ENCODE measurements around the gene CNTN4.

The CNTN4 gene

GRCh38 chr3:2544718-2545117 lies 446.1 kb downstream of the CNTN4 start:
- no peak for DNase-seq (ENCODE audit: low read depth in 1 of 2, low spot score in 1 of 2)
- TF ChIP-seq POLR2AphosphoS5 (IDR thresholded peaks at IDR 0.05; ENCODE audit: low read depth): no peak
- TF ChIP-seq, protein P1, sequence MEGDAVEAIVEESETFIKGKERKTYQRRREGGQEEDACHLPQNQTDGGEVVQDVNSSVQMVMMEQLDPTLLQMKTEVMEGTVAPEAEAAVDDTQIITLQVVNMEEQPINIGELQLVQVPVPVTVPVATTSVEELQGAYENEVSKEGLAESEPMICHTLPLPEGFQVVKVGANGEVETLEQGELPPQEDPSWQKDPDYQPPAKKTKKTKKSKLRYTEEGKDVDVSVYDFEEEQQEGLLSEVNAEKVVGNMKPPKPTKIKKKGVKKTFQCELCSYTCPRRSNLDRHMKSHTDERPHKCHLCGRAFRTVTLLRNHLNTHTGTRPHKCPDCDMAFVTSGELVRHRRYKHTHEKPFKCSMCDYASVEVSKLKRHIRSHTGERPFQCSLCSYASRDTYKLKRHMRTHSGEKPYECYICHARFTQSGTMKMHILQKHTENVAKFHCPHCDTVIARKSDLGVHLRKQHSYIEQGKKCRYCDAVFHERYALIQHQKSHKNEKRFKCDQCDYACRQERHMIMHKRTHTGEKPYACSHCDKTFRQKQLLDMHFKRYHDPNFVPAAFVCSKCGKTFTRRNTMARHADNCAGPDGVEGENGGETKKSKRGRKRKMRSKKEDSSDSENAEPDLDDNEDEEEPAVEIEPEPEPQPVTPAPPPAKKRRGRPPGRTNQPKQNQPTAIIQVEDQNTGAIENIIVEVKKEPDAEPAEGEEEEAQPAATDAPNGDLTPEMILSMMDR (IDR thresholded peaks at IDR 0.05; ENCODE audit: insufficient read depth, low read length): no peak
- no peak for TF ChIP-seq SPI1 (IDR thresholded peaks at IDR 0.05; ENCODE audit: borderline replicate concordance, low read depth)
- TF ChIP-seq, protein P2, sequence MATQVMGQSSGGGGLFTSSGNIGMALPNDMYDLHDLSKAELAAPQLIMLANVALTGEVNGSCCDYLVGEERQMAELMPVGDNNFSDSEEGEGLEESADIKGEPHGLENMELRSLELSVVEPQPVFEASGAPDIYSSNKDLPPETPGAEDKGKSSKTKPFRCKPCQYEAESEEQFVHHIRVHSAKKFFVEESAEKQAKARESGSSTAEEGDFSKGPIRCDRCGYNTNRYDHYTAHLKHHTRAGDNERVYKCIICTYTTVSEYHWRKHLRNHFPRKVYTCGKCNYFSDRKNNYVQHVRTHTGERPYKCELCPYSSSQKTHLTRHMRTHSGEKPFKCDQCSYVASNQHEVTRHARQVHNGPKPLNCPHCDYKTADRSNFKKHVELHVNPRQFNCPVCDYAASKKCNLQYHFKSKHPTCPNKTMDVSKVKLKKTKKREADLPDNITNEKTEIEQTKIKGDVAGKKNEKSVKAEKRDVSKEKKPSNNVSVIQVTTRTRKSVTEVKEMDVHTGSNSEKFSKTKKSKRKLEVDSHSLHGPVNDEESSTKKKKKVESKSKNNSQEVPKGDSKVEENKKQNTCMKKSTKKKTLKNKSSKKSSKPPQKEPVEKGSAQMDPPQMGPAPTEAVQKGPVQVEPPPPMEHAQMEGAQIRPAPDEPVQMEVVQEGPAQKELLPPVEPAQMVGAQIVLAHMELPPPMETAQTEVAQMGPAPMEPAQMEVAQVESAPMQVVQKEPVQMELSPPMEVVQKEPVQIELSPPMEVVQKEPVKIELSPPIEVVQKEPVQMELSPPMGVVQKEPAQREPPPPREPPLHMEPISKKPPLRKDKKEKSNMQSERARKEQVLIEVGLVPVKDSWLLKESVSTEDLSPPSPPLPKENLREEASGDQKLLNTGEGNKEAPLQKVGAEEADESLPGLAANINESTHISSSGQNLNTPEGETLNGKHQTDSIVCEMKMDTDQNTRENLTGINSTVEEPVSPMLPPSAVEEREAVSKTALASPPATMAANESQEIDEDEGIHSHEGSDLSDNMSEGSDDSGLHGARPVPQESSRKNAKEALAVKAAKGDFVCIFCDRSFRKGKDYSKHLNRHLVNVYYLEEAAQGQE (IDR thresholded peaks at IDR 0.05; ENCODE audit: insufficient replicate concordance, low read depth): no peak
- TF ChIP-seq GABPA (IDR thresholded peaks at IDR 0.05; ENCODE audit: low read depth): no peak

DNA sequence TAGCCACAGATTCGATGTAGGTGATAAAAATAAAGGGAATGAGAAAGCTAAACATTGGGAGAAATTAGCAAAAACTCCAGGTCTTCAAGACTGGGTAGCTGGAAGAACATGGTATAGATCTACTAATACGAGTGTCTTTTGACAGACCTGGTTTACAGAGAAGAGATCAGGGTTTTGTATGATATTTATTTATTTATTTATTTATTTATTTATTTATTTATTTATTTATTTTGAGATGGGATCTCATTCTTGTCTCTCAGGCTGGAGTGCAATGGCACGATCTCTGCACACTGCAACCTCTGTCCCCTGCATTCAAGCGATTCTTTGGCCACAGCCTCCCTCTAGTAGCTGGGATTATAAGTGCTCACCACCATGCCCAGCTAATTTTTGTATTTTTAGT lies 448.4 kb downstream of the CNTN4 start:
- DNase-seq (ENCODE audit: low read depth in 1 of 2, low spot score in 1 of 2): no peak
- Histone ChIP-seq H3K27ac (replicated peaks) (no peak overlapping the region), H3K4me3 (replicated peaks; ENCODE audit: insufficient read depth, low read length) (no peak overlapping the region), H3K27me3 (ENCODE audit: insufficient read depth, poor library complexity, severe bottlenecking) (no peaks in the 10 kb centered on the region)
- TF ChIP-seq GABPA (IDR thresholded peaks at IDR 0.05; ENCODE audit: low read depth): no peak
- TF ChIP-seq, protein P2 (IDR thresholded peaks at IDR 0.05; ENCODE audit: insufficient replicate concordance, low read depth): no peak

More at GRCh38 chr3:2544718-2545117, 446.1 kb downstream of the CNTN4 start:
- H3K27me3 ChIP-seq (ENCODE audit: insufficient read depth, poor library complexity, severe bottlenecking): no peaks in the 10 kb centered on the region
- H3K27ac ChIP-seq (replicated peaks): no peak overlapping the region
- no peak overlapping the region for H3K4me3 ChIP-seq (replicated peaks; ENCODE audit: insufficient read depth, low read length)

DNA sequence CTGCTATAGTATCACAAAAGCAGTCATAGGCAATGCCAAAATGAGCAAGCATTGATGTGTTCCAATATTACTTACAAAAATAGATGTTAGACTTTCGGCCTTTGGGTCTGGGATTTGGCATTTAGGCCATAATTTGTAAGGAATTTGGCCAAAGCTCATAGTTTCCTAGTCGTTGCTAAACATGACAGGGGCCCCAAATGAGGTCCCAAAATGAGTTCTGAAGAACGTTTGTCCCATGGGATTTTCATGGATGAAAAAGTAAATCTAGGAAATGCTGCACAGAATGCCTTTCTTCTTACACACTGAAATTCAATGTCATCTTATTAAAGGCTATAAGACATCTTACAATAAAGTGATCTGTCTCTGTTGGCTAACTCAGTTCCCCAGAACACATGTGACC lies 456.0 kb downstream of the CNTN4 start:
- no peak for DNase-seq (ENCODE audit: low read depth in 1 of 2, low spot score in 1 of 2)
- TF ChIP-seq GABPA (IDR thresholded peaks at IDR 0.05; ENCODE audit: low read depth): no peak
- no peaks in the 10 kb centered on the region for H3K27me3 ChIP-seq (ENCODE audit: insufficient read depth, poor library complexity, severe bottlenecking)
- no peak overlapping the region for H3K4me3 ChIP-seq (replicated peaks; ENCODE audit: insufficient read depth, low read length)
- no peak overlapping the region for H3K27ac ChIP-seq (replicated peaks)

DNA sequence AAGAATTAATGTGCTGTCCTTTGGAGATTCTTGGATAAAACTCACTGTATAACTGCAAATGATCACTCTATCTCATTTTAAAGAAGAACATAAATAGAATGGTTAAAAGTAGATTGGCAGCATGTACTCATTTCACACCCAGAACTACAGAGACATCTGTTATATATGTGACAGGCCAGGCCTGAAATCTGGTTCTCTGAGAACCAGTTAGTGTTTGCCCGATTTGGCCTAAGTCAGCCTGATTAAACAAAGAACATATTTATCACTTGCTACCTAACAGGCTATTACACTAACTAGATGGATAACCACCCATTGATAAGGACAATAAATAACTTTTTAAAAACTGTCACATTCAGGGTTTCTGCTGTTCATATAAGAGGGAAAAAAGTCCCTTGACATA lies 460.1 kb downstream of the CNTN4 start:
- H3K27ac ChIP-seq (replicated peaks): no peak overlapping the region
- H3K27me3 ChIP-seq (ENCODE audit: insufficient read depth, poor library complexity, severe bottlenecking): no peaks in the 10 kb centered on the region
- no peak for TF ChIP-seq SPI1 (IDR thresholded peaks at IDR 0.05; ENCODE audit: borderline replicate concordance, low read depth)
- TF ChIP-seq, protein P1 (IDR thresholded peaks at IDR 0.05; ENCODE audit: insufficient read depth, low read length): no peak
- TF ChIP-seq, protein P2 (IDR thresholded peaks at IDR 0.05; ENCODE audit: insufficient replicate concordance, low read depth): no peak
- TF ChIP-seq POLR2AphosphoS5 (IDR thresholded peaks at IDR 0.05; ENCODE audit: low read depth): no peak
- no peak for TF ChIP-seq GABPA (IDR thresholded peaks at IDR 0.05; ENCODE audit: low read depth)
- DNase-seq (ENCODE audit: low read depth in 1 of 2, low spot score in 1 of 2): no peak
- no peak overlapping the region for H3K4me3 ChIP-seq (replicated peaks; ENCODE audit: insufficient read depth, low read length)
